Activated T-helper 1 cell treated with anti-CD3 and anti-CD28 coated beads, Interleukin-2, amount 50 U/mL, for 16 hours (primary cell): ENCODE measurements around the gene EIF3B.
"Not testable (repeated sequence)": the region's sequence is repeated elsewhere in the genome, so short reads cannot be mapped to it uniquely, and the experiment has no call there.

Experiments
- DNase-seq, 2 donors: peaks; one replicate each; pipeline ENCODE4 v3.0.0-alpha.2; 2020; ENCODE audit warnings: low read depth in 1 of 2, low spot score in 1 of 2

Gene EIF3B

DNA sequence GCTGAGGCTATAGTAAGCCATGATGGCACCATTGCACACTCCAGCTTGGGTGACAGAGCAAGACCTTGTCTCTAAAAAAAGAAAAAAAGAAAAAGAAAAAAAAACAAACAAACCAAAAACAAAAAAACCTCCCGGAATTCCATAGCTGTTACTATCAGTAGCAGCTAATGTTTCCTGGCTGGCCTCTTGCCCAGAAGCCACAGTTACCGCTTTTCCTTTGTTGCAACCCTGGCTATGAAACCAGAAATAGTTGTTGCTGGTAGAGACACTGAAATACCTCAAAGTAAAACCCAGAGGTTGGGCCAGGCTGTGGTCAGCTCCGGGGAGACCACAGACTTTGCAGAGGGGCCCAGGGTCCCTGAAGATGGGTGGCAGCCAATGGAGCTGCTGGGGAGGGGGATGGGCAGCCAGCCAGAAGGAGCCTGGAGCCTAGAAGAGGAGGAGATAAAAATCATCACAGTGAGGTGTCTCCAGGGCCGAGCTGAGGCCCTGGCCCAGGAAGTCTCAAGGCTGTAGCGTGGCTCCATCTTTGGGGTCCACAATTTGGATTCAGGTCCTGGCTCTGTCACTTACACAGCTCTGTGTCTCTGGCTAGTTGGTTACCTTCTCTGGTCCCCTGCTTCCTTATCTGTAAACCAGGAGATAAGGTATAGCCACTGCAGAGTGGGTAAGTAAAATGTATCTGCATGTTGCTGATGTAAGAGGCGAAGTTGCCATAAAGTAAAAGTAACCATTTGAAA lies 45.4 kb downstream of the EIF3B start:
- no peak for DNase-seq

GRCh38 chr7:2402687-2403013 lies 48.0 kb downstream of the EIF3B start:
- DNase-seq: no peak

GRCh38 chr7:2403014-2403717 lies 48.5 kb downstream of the EIF3B start, which contains the start of gene CHST12:
Gene CHST12, plus strand, starts transcription at chr7:2403611. Its CDS starts 29,029 bp downstream, at chr7:2432640.
- DNase-seq: peak; percentile 88 to 90

- peak in 1 of 2 donors; percentile 12 for DNase-seq
These were observed 49.4 kb downstream of the EIF3B start for GRCh38 chr7:2403718-2404648.

- DNase-seq: no peak
These were observed 50.1 kb downstream of the EIF3B start for GRCh38 chr7:2404714-2405119.

GRCh38 chr7:2405201-2405600 lies 50.6 kb downstream of the EIF3B start:
- DNase-seq: no peak

GRCh38 chr7:2405601-2406345 lies 51.1 kb downstream of the EIF3B start:
- peak in 1 of 2 donors; percentile 36 for DNase-seq

- DNase-seq: no peak
These were observed 55.3 kb downstream of the EIF3B start for GRCh38 chr7:2409745-2410414.

DNA sequence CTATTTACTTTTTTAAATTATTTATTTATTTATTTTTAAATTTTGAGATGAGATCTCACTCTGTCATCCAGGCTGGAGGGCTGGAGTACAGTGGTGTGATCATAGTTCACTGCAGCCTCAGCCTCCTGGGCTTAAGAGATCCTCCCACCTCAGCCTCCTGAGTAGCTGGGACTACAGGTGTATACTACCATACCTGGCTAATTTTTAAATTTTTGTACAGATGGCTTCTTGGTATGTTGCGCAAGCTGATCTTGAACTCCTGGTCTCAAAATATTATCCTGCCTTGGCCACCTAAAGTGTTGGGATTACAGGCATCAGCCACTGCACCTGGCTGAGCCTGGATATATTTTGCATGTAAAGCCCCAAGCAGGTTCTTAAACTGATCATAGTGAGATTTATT lies 56.4 kb downstream of the EIF3B start:
- DNase-seq: no peak

DNA sequence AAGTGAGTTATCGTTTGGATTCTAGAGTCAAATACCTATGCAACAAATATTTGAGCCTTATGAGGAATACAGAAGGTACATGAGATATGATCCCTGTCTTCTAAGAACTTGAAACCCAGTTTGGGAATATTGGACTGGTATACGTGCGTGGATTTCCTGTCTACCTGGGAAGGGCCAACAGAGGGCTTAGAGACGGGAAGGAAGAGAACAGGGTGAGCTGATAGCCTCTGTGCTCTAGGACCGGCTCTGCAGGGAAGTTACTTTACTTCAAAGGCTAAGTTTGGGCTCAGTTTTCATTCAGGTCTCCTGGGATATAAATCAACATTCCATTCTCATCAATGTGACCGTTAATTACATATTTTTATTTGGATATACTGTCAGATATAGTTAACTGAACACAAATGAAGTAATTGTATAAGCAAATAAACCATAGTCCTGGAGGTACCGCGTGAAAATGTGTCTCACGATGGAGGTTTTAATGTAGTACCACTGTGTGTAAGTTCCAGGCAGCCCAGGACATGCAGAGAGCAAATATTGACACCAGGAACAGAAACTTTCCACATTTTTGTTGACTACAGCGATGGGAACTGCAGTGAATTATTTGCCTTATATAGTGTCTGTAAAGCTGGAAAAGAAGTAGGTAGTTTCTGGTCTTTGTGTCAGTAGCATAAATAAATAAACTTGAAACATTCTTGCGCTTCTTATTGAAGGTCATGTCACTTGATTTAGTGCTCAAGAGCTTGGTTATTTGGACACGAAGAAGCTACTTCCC lies 57.4 kb downstream of the EIF3B start:
- no peak for DNase-seq

GRCh38 chr7:2412587-2413201 lies 58.1 kb downstream of the EIF3B start:
- DNase-seq: no peak

- DNase-seq: no peak
These were observed 61.4 kb downstream of the EIF3B start for GRCh38 chr7:2416063-2416462.

- DNase-seq: no peak
These were observed 62.0 kb downstream of the EIF3B start for GRCh38 chr7:2416650-2417049.

DNA sequence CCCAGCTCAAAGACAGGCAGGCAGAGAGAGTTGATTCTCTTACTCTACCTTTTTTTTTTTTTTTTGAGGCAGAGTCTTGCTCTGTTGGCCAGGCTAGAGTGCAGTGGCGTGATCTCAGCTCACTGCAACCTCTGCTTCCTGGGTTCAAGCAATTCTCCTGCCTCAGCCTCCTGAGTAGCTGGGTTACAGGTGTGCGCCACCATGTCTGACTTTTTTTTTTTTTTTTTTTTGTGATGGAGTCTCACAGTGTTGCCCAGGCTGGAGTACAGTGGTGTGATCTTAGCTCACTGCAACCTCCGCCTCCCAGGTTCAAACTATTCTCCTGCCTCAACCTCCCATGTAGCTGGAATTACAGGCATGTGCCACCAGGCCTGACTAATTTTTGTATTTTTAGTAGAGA lies 62.6 kb downstream of the EIF3B start:
- not testable (repeated sequence) for DNase-seq

- DNase-seq: peak in 1 of 2 donors; percentile 33
These were observed 63.4 kb downstream of the EIF3B start for GRCh38 chr7:2417981-2418481.

- DNase-seq: no peak
These were observed 65.7 kb downstream of the EIF3B start for GRCh38 chr7:2420216-2420933.

- DNase-seq: no peak
These were observed 67.3 kb downstream of the EIF3B start for GRCh38 chr7:2421943-2422310.

DNA sequence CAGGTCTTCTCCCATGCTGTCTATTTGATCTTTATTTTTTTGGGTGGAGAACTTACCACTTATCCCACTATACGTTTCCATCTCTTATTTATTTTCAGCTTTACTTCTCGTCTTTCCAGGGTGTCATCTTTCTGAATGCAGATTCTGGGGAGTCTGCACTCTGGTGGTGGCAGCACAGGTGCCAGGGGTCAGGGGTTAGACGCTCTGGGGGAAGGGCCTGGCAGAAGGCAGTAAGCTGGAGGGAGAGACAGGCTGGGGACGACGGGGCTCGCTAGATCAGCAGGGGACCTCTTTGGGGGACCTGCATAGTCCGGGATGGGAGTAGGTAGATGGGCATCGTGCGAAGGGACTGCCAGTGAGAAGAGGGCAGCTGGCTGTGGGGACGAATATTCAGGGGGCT lies 71.1 kb downstream of the EIF3B start:
- no peak for DNase-seq
